Measurements from ENCODE around the gene ACY1. TPM values are rescaled to one million over a fixed set of nuclear protein-coding genes. Genes with fewer than 3 reads are reported as not detected.
A peak's percentile ranks its signal among the peaks of the same experiment; 100 is the strongest.

ACY1 gene
- total RNA-seq, 4 donors from 2014 or later, result 10.6 to 21.4 (median 19.5) TPM

GRCh38 chr3:52012699-52013098 is 29.4 kb downstream of the ACY1 start:
- no peaks in the 10 kb centered on the region for H3K27me3 ChIP-seq
- no peak for ATAC-seq
- H3K9me3 ChIP-seq, result no peaks in the 10 kb centered on the region
- no peak overlapping the region for H3K4me3 ChIP-seq
- no peak overlapping the region for H3K27ac ChIP-seq
- TF ChIP-seq POLR2A (IDR thresholded peaks at IDR 0.05), result no peak
- no peak for TF ChIP-seq POLR2AphosphoS5 (IDR thresholded peaks at IDR 0.05)
- TF ChIP-seq, protein P1, sequence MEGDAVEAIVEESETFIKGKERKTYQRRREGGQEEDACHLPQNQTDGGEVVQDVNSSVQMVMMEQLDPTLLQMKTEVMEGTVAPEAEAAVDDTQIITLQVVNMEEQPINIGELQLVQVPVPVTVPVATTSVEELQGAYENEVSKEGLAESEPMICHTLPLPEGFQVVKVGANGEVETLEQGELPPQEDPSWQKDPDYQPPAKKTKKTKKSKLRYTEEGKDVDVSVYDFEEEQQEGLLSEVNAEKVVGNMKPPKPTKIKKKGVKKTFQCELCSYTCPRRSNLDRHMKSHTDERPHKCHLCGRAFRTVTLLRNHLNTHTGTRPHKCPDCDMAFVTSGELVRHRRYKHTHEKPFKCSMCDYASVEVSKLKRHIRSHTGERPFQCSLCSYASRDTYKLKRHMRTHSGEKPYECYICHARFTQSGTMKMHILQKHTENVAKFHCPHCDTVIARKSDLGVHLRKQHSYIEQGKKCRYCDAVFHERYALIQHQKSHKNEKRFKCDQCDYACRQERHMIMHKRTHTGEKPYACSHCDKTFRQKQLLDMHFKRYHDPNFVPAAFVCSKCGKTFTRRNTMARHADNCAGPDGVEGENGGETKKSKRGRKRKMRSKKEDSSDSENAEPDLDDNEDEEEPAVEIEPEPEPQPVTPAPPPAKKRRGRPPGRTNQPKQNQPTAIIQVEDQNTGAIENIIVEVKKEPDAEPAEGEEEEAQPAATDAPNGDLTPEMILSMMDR (IDR thresholded peaks at IDR 0.05), result no peak
- no peak for TF ChIP-seq EP300 (IDR thresholded peaks at IDR 0.05)
- 76% methylated on average over 2 of the region's 7 CpGs; no CpG with 5 or more reads in 1 of the 2 donors for WGBS, 2 donors (ENCODE audit: low coverage in 1 of 2)
- H3K4me1 ChIP-seq, result peaks cover 0 to 21% (median 0%) of the 10 kb centered on the region in 3 donors
- no peaks in the 10 kb centered on the region for H3K36me3 ChIP-seq

DNA sequence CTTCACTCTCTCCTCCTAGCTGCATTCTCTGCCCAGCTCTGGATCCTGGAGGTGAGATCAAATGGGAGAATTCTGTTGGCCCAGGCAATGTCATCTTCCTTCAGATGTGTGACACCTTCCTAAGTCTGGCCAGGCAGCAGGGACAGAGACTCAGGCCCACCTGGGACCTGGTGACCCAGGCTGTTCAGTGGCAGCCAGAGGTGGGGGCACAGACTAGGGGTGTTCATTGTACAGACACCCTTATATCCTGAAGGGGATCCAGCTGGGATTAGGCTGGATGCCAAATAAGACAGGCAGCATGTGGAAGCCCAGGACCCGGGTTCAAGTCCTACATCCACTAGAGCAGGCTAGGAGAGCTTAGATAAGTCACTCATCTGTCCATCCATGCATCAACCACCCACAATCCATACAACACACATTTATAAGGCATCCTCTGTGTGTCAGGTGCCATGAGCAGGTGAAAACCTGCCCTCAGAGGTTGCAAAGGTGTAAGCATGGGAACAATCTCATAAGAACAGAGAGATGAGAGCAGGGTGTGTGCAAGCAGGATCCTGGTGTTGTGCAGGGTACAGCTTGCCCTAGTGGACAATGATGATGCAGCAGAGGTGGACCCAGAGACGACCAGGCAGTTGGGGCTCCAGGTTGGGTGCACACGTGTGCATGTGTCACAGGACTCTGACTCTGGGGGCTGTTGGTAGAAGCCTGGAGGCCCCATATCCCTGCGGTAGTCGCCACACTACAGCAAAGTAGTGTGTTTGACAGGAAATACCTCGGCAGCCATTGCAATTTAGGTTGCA is 30.7 kb downstream of the ACY1 start:
- Histone ChIP-seq H3K9me3 (no peaks in the 10 kb centered on the region), H3K27me3 (no peaks in the 10 kb centered on the region), H3K27ac (no peak overlapping the region), H3K4me1 (peaks cover 0 to 28% (median under 1%) of the 10 kb centered on the region in 3 donors), H3K4me3 (no peak overlapping the region), H3K36me3 (no peaks in the 10 kb centered on the region)
- TF ChIP-seq, protein P1 (IDR thresholded peaks at IDR 0.05), result no peak
- TF ChIP-seq POLR2AphosphoS5 (IDR thresholded peaks at IDR 0.05) (no peak), POLR2A (IDR thresholded peaks at IDR 0.05) (no peak)
- ATAC-seq, result no peak
- WGBS, 2 donors (ENCODE audit: low coverage in 1 of 2), result 91% methylated on average over 5 of the region's 6 CpGs; no CpG with 5 or more reads in 1 of the 2 donors

DNA sequence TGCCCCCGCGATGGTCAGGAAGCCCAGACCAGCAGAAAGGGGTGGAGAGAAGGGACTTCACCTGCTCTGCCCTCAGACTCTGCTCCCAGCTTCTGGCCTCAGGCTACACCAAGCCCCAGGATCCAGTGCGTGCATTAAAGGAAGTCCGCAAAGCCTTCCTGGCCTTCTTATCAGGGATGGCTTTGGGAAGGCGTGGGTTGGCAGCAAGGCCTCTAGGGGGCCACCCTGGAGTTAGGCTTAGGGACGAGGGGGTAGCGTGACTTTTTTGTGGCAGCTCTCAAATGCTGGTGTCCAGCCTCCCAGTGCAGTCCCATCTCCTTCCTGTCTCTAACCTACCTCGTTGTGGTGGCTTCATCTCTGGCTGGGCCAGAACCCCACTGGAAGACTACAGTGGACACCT is 31.3 kb downstream of the ACY1 start:
- WGBS, 2 donors (ENCODE audit: low coverage in 1 of 2), result 80% methylated on average over 2 of the region's 8 CpGs; no CpG with 5 or more reads in 1 of the 2 donors
- Histone ChIP-seq H3K27ac (no peak overlapping the region), H3K9me3 (no peaks in the 10 kb centered on the region), H3K4me3 (no peak overlapping the region), H3K4me1 (peaks cover 0 to 34% (median 6%) of the 10 kb centered on the region in 3 donors), H3K27me3 (no peaks in the 10 kb centered on the region), H3K36me3 (no peaks in the 10 kb centered on the region)
- TF ChIP-seq, protein P1 (IDR thresholded peaks at IDR 0.05), result peak in 1 of 4 experiments; percentile 15
- TF ChIP-seq POLR2AphosphoS5 (IDR thresholded peaks at IDR 0.05), result no peak
- no peak for ATAC-seq

- no peaks in the 10 kb centered on the region for H3K27me3 ChIP-seq
- H3K27ac ChIP-seq, result no peak overlapping the region
- ATAC-seq, result no peak
- H3K9me3 ChIP-seq, result no peaks in the 10 kb centered on the region
- no peaks in the 10 kb centered on the region for H3K36me3 ChIP-seq
- H3K4me3 ChIP-seq, result no peak overlapping the region
- no peak for TF ChIP-seq POLR2AphosphoS5 (IDR thresholded peaks at IDR 0.05)
- no peak for TF ChIP-seq EP300 (IDR thresholded peaks at IDR 0.05)
- no peak for TF ChIP-seq POLR2A (IDR thresholded peaks at IDR 0.05)
- TF ChIP-seq, protein P1 (IDR thresholded peaks at IDR 0.05), result no peak
- H3K4me1 ChIP-seq, result peaks cover 0 to 45% (median 11%) of the 10 kb centered on the region in 3 donors
- WGBS, 2 donors (ENCODE audit: low coverage in 1 of 2), result 92 to 100% methylated on average over 2 to 5 of the region's 13 CpGs
Measured at GRCh38 chr3:52015438-52016228, 32.3 kb downstream of the ACY1 start.
